ENCODE results near the gene SPATA19.

DNA sequence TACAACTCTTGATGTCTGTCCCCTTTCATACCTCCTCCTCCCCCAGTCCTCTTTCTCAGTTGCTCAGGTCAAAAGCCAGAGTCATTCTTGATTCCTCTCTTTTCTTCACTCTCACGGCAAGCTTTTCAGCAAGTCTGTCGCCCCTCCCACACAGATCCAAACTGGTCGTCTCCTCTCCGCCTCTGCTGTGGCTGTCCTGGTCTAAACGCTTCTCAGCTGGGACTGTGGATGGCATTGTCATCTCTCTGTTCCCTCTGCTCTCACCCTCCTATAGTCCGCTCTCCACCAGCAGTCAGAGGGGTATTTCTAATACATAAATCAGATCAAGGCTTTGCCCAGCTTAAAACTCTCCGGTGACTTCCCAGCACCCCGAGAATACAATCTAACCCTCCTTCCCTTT, 46.8 kb upstream of the SPATA19 start:
- no peak for TF ChIP-seq POLR2AphosphoS5 (IDR thresholded peaks at IDR 0.05; ENCODE audit: borderline replicate concordance, low read depth, low read length)
- TF ChIP-seq EZH2 (IDR thresholded peaks at IDR 0.05): no peak

All from SK-N-MC (cell line).